HepG2 (cell line): ENCODE results near the gene TRIM28. TPM values are rescaled to one million over a fixed set of nuclear protein-coding genes. Genes with fewer than 3 reads are reported as not detected.

Source experiments
- BRF2 ChIP-seq: sonication (generic); formaldehyde crosslinking; IDR thresholded peaks from 2 replicates; pipeline ENCODE4 v1.8.1; 2022; ENCODE audit warnings: mild to moderate bottlenecking, missing genetic modification reagents
- ELF4 ChIP-seq: sonication (generic); formaldehyde crosslinking; IDR thresholded peaks from 2 replicates; pipeline ENCODE4 v1.5.0; 2020; ENCODE audit warnings: missing genetic modification reagents, mild to moderate bottlenecking, moderate library complexity, borderline replicate concordance
- ETV5 ChIP-seq: IDR thresholded peaks from 2 replicates; pipeline ENCODE4 v1.6.1; 2018; ENCODE audit warnings: missing biosample characterization, missing genetic modification reagents, inconsistent platforms, borderline replicate concordance
- GABPA ChIP-seq, 2 experiments: IDR thresholded peaks; 2 replicates each; pipeline ENCODE4 v1.6.1; 2011 to 2016; ENCODE audit warnings: low read depth in 2 of 2, low read length in 1 of 2, missing biosample characterization in 1 of 2, missing genetic modification characterization in 1 of 2
- GFI1 ChIP-seq: sonication (generic); formaldehyde crosslinking; IDR thresholded peaks from 2 replicates; pipeline ENCODE4 v1.5.0; 2020; ENCODE audit warnings: missing genetic modification reagents, mild to moderate bottlenecking, borderline replicate concordance
- HOXA9 ChIP-seq: sonication (generic); formaldehyde crosslinking; IDR thresholded peaks from 2 replicates; pipeline ENCODE4 v1.8.1; 2022; ENCODE audit warnings: missing genetic modification reagents, mild to moderate bottlenecking, moderate library complexity, borderline replicate concordance
- MEIS2 ChIP-seq: sonication (generic); formaldehyde crosslinking; IDR thresholded peaks from 2 replicates; pipeline ENCODE4 v1.9.0; 2021; ENCODE audit warnings: mild to moderate bottlenecking, missing genetic modification reagents
- NONO ChIP-seq, 2 experiments: fragments of 450-650 bp in 1 of 2; sonication (generic) in 1 of 2; formaldehyde crosslinking in 1 of 2; IDR thresholded peaks in 1 of 2; conservative IDR thresholded peaks in 1 of 2; 2 replicates each; pipeline versions ENCODE4 v1.6.1 to v1.8.0; 2017 to 2022; ENCODE audit warnings: mild to moderate bottlenecking in 1 of 2, missing genetic modification reagents in 1 of 2, moderate library complexity in 1 of 2
- STAT5B ChIP-seq: sonication (generic); formaldehyde crosslinking; IDR thresholded peaks from 2 replicates; pipeline ENCODE4 v1.4.0; 2020; ENCODE audit warnings: missing genetic modification reagents
- THAP8 ChIP-seq: sonication (generic); formaldehyde crosslinking; IDR thresholded peaks from 2 replicates; pipeline ENCODE4 v1.5.1; 2020; ENCODE audit warnings: missing genetic modification reagents, mild to moderate bottlenecking, borderline replicate concordance
- ZBTB25 ChIP-seq: IDR thresholded peaks from 2 replicates; pipeline ENCODE4 v1.6.1; 2018; ENCODE audit warnings: missing genetic modification reagents
- ZBTB26 ChIP-seq: IDR thresholded peaks from 2 replicates; pipeline ENCODE4 v1.6.1; 2016; ENCODE audit warnings: missing compliant biosample characterization, missing genetic modification reagents, borderline replicate concordance
- ZBTB43 ChIP-seq: sonication (generic); formaldehyde crosslinking; conservative IDR thresholded peaks from 2 replicates; pipeline ENCODE4 v1.4.0; 2020; ENCODE audit warnings: missing genetic modification reagents
- ZNF296 ChIP-seq: sonication (generic); formaldehyde crosslinking; conservative IDR thresholded peaks from 2 replicates; pipeline ENCODE4 v1.5.0; 2020; ENCODE audit warnings: mild to moderate bottlenecking, missing genetic modification reagents
- ZNF30 ChIP-seq: sonication (generic); formaldehyde crosslinking; IDR thresholded peaks from 2 replicates; pipeline ENCODE4 v1.5.0; 2020; ENCODE audit warnings: mild to moderate bottlenecking, missing genetic modification reagents
- ZNF329 ChIP-seq: sonication (generic); formaldehyde crosslinking; IDR thresholded peaks from 2 replicates; pipeline ENCODE4 v1.9.0; 2021; ENCODE audit warnings: low read depth, mild to moderate bottlenecking, missing genetic modification reagents
- ZNF362 ChIP-seq: sonication (generic); formaldehyde crosslinking; IDR thresholded peaks from 2 replicates; pipeline ENCODE4 v1.4.0; 2020; ENCODE audit warnings: missing genetic modification reagents, mild to moderate bottlenecking, borderline replicate concordance
- ZNF383 ChIP-seq: sonication (generic); formaldehyde crosslinking; IDR thresholded peaks from 2 replicates; pipeline ENCODE4 v1.4.0; 2020; ENCODE audit warnings: missing genetic modification reagents, mild to moderate bottlenecking, borderline replicate concordance
- ZNF552 ChIP-seq: sonication (generic); formaldehyde crosslinking; IDR thresholded peaks from 2 replicates; pipeline ENCODE4 v1.9.0; 2022; ENCODE audit warnings: missing genetic modification reagents, mild to moderate bottlenecking, borderline replicate concordance
- ZNF713 ChIP-seq: sonication (generic); formaldehyde crosslinking; IDR thresholded peaks from 2 replicates; pipeline ENCODE4 v1.4.0; 2020; ENCODE audit warnings: mild to moderate bottlenecking, missing genetic modification reagents
- polyA plus RNA-seq, 8 experiments: library from polyadenylated mRNA; depleted of rRNA in 3 of 8; stranded (reverse) in 7 of 8; unstranded in 1 of 8; fragments of >200 nt; fragmentation: Illumina TruSeq in 4 of 8; extraction: Trizol in 4 of 8; gene quantifications; 2 replicates each; pipeline versions ENCODE4 v1.2.1 to v1.2.3, GENCODE V29; 2011 to 2016; ENCODE audit warnings: low read depth in 4 of 8, missing spikeins in 1 of 8, mixed read lengths in 1 of 8; ENCODE audit not compliant: insufficient read depth in 1 of 8
- total RNA-seq, 5 experiments: library from RNA; depleted of rRNA; stranded (reverse); fragments of >200 nt; fragmentation: Illumina TruSeq; extraction: Trizol; gene quantifications; 2 replicates each; pipeline ENCODE4 v1.2.3, GENCODE V29; 2016; ENCODE audit warnings: low read depth in 1 of 5

TRIM28 gene
- total and polyA plus RNA-seq, 2 of the 13 experiments (the other 11 are each of a cell fraction or from before 2014, with no cell fraction given): 361 to 439 TPM

- TF ChIP-seq BRF2 (CRISPR knock-in tag): peak; percentile 28; the same call in 1 of the 2 replicates
- TF ChIP-seq GABPA (IDR thresholded peaks at IDR 0.05; ENCODE audit: low read depth, low read length): peak; percentile 100
- peak; percentile 99 for TF ChIP-seq GABPA (CRISPR knock-in tag; IDR thresholded peaks at IDR 0.05; ENCODE audit: low read depth)
- TF ChIP-seq ZNF383 (CRISPR knock-in tag): no peak
- TF ChIP-seq THAP8 (CRISPR knock-in tag): no peak
- TF ChIP-seq ZBTB43: no peak; the same call in 1 of the 2 replicates
- peak; percentile 86 for TF ChIP-seq ZNF713
- TF ChIP-seq ZBTB25 (CRISPR knock-in tag): peak; percentile 100
- peak; percentile 95 for TF ChIP-seq ETV5 (CRISPR knock-in tag)
- TF ChIP-seq ZNF552 (CRISPR knock-in tag): peak; percentile 94
- peak; percentile 68; the same call in 1 of the 2 replicates for TF ChIP-seq ELF4 (CRISPR knock-in tag)
- no peak for TF ChIP-seq ZNF296 (CRISPR knock-in tag)
- TF ChIP-seq NONO (IDR thresholded peaks at IDR 0.05): no peak
- peak; percentile 99 for TF ChIP-seq NONO (CRISPR knock-in tag; conservative IDR thresholded peaks at IDR 0.05)
- TF ChIP-seq ZBTB26 (CRISPR knock-in tag): peak; percentile 40; the same call in 1 of the 2 replicates
- peak; percentile 70 for TF ChIP-seq MEIS2 (CRISPR knock-in tag)
- peak; percentile 96 for TF ChIP-seq HOXA9 (CRISPR knock-in tag)
- TF ChIP-seq ZNF362 (CRISPR knock-in tag): peak; percentile 76; the same call in 1 of the 2 replicates
- TF ChIP-seq STAT5B: peak; percentile 81; the same call in 1 of the 2 replicates
- peak; percentile 80 for TF ChIP-seq GFI1 (CRISPR knock-in tag)
- no peak; the same call in 1 of the 2 replicates for TF ChIP-seq ZNF30 (CRISPR knock-in tag)
- TF ChIP-seq ZNF329 (CRISPR knock-in tag): no peak
Observed at GRCh38 chr19:58519355-58520256, 24.3 kb upstream of the TRIM28 start, which contains the start of gene ZBTB45 (continued).
